Measurements from ENCODE around the gene EEA1.

The EEA1 gene

DNA sequence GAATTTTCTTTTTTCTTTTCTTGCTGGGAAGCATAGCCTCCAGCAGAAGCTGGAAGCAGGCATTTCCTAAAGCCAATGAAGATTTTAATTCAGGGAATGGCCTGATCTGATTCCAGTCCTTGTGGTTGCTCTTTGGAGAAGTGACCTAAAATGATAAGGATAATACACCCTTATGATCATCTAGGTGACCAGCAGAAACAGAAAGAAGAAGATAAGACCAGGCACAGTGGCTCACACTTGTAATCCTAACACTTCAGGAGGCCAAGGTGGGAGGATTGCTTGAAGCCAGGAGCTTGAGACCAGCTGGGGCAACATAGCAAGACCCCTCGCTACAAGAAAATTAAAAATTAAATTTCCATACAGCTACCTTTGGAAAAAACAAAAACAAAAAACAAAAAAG lies 51.2 kb downstream of the EEA1 start:
- DNase-seq, result no peak

DNA sequence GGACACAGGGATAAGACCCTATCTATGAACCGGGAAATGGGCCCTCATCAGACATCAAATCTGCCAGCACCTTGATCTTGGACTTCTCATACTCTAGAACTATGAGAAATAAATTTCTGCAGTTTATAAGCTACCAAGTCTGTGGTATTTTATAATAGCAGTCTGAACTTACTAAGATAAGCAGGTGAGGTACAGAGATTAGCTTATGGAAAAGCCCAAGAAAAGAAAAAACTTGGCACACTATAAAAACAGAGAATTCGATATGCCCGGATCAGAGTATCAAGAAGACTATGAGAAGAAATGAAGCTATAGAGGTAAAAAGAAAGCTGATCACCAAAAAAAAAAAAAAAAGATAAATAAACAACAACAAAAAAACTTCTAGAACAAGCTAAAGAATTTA lies 52.6 kb downstream of the EEA1 start:
- no peak for DNase-seq

GRCh38 chr12:92871116-92871515 lies 58.0 kb downstream of the EEA1 start:
- DNase-seq, result peak; percentile 59

GRCh38 chr12:92866418-92866817 lies 62.7 kb downstream of the EEA1 start:
- no peak for DNase-seq

GRCh38 chr12:92863251-92863650 lies 65.8 kb downstream of the EEA1 start:
- no peak for DNase-seq

DNA sequence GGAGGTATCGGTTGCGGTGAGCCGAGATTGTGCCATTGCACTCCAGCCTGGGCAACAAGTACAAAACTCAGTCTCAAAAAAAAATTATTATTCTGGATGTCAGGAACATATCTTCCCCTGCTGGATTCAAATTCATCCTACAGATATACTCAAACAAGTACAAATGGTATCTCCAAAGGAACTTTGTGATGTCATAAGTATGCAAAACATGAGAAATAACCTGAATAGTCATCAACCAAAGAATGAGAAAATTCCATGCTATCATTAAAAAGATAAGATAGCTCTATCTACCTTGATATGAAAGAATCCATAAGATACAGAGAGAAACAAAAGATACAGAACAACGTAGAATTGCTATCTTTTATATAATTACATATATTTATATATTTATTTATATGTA lies 67.7 kb downstream of the EEA1 start:
- DNase-seq, result no peak

DNA sequence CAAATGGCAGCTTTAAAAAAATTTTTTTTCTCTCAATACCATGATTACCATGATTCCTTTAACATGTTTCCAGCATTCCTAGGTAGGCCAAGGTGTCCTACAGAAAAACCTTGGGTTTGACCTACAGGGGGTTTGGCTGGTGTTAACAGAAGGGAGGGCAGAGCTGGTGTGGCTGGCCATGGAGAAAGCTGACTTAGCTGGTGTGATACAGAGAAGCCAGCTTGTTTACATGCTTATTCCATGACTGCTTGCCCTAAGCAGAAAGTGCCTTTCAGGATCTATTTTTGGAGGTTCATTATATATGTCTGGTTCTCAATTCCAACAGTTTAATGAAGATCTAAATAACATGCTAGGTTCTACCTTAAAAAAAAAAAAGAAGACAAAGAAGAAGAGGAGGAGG lies 68.6 kb downstream of the EEA1 start:
- no peak for DNase-seq

GRCh38 chr12:92859650-92860386 lies 69.3 kb downstream of the EEA1 start:
- no peak for DNase-seq

- DNase-seq, result no peak
Measured at GRCh38 chr12:92857818-92858217, 71.3 kb downstream of the EEA1 start.

DNA sequence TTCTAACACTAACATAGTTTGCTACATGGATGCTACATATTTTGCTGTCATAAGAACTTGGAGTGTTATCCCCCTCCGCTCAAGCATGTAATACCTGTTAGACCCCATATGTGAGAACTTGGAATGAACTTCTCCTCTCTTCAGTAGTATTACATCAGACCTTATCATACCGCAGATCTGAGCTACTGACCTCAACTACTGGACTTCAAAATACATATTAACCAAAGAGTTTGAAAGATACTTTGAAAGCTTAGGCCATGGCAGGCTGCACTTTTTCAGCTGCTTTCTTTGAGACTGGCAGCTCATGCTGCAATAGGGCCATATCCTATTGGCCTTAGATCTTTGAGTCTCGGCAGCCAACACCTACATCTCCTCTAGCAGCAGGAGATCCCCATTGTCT lies 74.8 kb downstream of the EEA1 start:
- no peak for DNase-seq

- DNase-seq, result no peak
Measured at GRCh38 chr12:92848740-92849139, 80.4 kb downstream of the EEA1 start.

GRCh38 chr12:92847368-92847767 lies 81.7 kb downstream of the EEA1 start:
- DNase-seq, result no peak

DNA sequence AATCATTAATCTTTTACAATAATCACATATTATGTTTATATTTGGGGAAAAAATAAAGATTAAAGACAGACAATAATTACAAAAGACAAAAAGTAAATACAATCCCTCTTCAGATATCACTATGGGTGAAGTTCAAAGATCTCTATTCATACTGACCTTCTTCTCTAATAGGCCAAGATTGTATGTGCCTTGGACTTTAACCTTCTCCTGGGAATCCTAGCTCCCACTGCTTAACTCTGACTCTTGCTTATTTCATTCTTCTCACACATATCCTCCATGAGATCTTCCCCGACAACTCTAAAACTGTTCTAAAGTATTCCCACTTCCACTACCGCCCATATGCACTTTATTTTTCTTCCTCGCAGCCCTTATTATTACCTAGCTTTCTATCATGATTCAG lies 83.8 kb downstream of the EEA1 start:
- no peak for DNase-seq

DNA sequence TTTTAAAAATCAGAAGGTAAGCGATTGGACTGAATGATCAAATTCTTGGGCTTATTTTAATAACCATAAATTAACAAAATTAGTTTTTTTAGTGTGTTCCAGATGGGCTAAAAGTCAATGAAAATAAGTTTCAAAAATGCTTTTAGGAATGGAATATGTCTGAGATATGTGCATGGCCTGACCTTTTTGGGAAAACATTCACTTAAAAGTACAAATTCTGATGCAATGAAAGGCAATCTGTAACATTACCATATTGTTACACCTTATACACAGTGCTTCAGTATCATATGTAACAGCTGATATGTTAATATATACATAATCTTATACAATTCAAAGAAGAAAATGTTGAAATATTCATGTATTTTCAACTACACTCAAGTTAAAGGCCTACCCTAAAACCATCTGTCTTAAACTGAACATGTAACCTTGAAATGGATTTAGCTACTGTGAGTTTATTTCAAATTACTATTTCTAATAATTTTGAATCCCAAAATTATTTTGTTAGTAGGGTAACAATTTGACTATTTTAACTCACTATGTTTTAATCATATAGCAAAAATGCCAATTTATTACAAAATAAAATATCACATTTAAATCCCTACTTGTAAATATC lies 84.8 kb downstream of the EEA1 start:
- no peak for DNase-seq

GRCh38 chr12:92829686-92830282 lies 99.3 kb downstream of the EEA1 start:
- no peak for DNase-seq

GRCh38 chr12:92828565-92828964 lies 100.5 kb downstream of the EEA1 start:
- DNase-seq, result no peak

DNA sequence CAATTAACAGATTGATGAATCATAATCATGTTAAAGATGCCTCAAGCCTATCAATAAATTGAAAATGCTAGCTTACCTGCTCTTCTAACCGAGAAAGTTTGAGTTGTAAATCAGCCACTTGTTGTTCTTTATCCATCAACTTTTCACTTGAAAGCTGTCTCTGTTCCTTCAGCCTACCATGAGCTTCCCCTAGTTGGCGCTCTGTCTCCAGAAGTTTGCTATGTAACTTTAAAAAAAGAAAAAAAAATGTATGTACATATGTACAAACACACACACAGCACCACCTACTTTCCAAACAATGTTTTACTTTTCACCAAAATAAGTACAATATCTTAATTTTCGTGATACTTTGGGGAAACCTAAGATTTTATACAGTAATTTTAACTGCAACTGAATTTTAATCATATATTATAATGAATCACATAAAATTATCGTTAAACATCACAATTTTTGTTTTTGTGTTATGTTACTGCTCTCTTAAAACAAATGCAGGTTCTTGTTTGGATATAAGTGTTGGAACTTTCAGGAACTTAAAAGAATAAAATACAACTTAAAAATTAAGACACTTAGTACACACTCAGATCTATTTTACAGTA lies 101.2 kb downstream of the EEA1 start:
- peak; percentile 43 for DNase-seq

GRCh38 chr12:92821142-92821541 lies 108.0 kb downstream of the EEA1 start:
- DNase-seq, result no peak

- no peak for DNase-seq
Measured at GRCh38 chr12:92814584-92814983, 114.5 kb downstream of the EEA1 start.

GRCh38 chr12:92810370-92810769 lies 118.7 kb downstream of the EEA1 start:
- no peak for DNase-seq

GRCh38 chr12:92803903-92804302 lies 125.2 kb downstream of the EEA1 start:
- no peak for DNase-seq

DNA sequence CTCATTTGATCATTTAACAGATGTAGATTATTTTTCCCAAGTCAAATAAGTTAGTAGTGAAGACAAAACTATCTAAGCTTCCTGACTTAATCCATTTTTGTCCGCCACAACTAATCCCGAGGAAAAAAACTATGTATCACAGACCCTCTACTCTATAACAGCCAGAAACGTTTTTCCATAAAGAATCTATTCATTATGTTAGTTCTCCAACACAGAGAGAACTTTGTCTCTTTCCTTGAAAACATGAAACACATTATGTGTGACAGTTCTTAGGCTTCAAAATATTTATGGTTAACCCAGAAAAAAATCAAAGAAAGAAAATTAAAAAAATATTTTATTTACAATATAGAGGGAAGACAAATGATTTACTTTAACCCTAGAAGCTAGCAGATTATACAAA lies 126.2 kb downstream of the EEA1 start:
- DNase-seq, result no peak

DNA sequence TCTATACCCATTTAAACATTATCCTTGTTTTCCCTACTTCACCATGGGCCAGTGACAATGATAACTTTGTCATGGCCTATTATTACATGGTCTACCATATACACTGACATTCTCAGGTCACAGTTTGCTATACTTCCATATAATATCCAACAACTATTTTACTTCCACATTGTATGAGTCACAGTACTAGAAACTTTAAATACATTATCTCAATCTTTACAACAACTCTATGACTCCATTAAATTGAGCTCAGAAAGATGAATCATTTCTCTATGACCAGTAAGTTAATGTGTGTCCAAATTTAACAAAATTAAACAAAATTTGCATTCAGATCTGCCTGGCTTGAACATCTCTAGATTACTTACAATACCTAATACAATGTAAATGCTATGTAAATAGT lies 132.4 kb downstream of the EEA1 start:
- DNase-seq, result peak; percentile 1

- DNase-seq, result no peak
Measured at GRCh38 chr12:92794814-92795213, 134.3 kb downstream of the EEA1 start.
